Activated CD8-positive, alpha-beta T cell treated with anti-CD3 and anti-CD28 coated beads, Interleukin-2, amount 10 ng/mL, durations not matched to agents 7 days and 5 days (primary cell): ENCODE results near the gene MLLT1. TPM values are rescaled to one million over a fixed set of nuclear protein-coding genes. Genes with fewer than 3 reads are reported as not detected.

Experiments used
- ATAC-seq: fragments of 150-1000 bp; cut with Tn5 transposase; one replicate; pipeline ENCODE4 v1.10.0; 2021; ENCODE audit warnings: moderate library complexity
- CTCF ChIA-PET: fragments of 350-600 bp; sonication (Branson Sonifier 250); formaldehyde crosslinking; loops from one replicate; lab custom pipeline; 2021; ENCODE audit warnings: antibody characterized with exemption; lab: Charles Lee
- POLR2A ChIA-PET: fragments of 350-600 bp; sonication (Branson Sonifier 250); formaldehyde crosslinking; loops from one replicate; lab custom pipeline; 2021; ENCODE audit warnings: antibody characterized with exemption; lab: Charles Lee
- DNase-seq: peaks from one replicate; pipeline ENCODE4 v3.0.0-alpha.2; 2020
- H3K27ac Mint-ChIP-seq: one replicate; pipeline ENCODE4 v1.8.0; 2021; ENCODE audit warnings: mild to moderate bottlenecking, mixed read lengths
- H3K27me3 Mint-ChIP-seq: one replicate; pipeline ENCODE4 v1.8.0; 2021; ENCODE audit warnings: low read depth, mixed read lengths
- H3K36me3 Mint-ChIP-seq: one replicate; pipeline ENCODE4 v1.8.0; 2021; ENCODE audit warnings: low read depth, mixed read lengths
- H3K4me1 Mint-ChIP-seq: one replicate; pipeline ENCODE4 v1.8.0; 2021; ENCODE audit warnings: low read depth, mixed read lengths
- H3K4me3 Mint-ChIP-seq: one replicate; pipeline ENCODE4 v1.8.0; 2021; ENCODE audit warnings: mild to moderate bottlenecking, mixed read lengths
- H3K9me3 Mint-ChIP-seq: one replicate; pipeline ENCODE4 v1.8.0; 2022; ENCODE audit warnings: mixed read lengths; ENCODE audit not compliant: insufficient read depth
- total RNA-seq, 2 experiments: library from RNA; stranded (reverse); gene quantifications; one replicate each; pipeline ENCODE4 v1.2.3, GENCODE V29; 2021

MLLT1 gene
- total RNA-seq, 2 experiments from 2014 or later = 37.3 to 48.7 TPM

- H3K4me1 Mint-ChIP-seq = no peaks in the 10 kb centered on the region
- ATAC-seq (no peak), DNase-seq (no peak)
- no peak overlapping the region for H3K27ac Mint-ChIP-seq
- H3K27me3 Mint-ChIP-seq = no peaks in the 10 kb centered on the region
- peaks cover 5% of the 10 kb centered on the region for H3K36me3 Mint-ChIP-seq
- H3K9me3 Mint-ChIP-seq = no peaks in the 10 kb centered on the region
- H3K4me3 Mint-ChIP-seq = no peak overlapping the region
- CTCF ChIA-PET = no interaction called here
- POLR2A ChIA-PET = no interaction called here
These were observed 63.4 kb downstream of the MLLT1 start for GRCh38 chr19:6216236-6216995.

GRCh38 chr19:6215701-6216235 lies 64.0 kb downstream of the MLLT1 start:
- CTCF ChIA-PET = no interaction called here
- Mint-ChIP-seq H3K36me3 (peaks cover 5% of the 10 kb centered on the region), H3K4me3 (no peak overlapping the region), H3K4me1 (no peaks in the 10 kb centered on the region), H3K9me3 (no peaks in the 10 kb centered on the region), H3K27me3 (no peaks in the 10 kb centered on the region), H3K27ac (no peak overlapping the region)
- ATAC-seq (no peak), DNase-seq (no peak)
- POLR2A ChIA-PET = no interaction called here

GRCh38 chr19:6214881-6215541 lies 64.8 kb downstream of the MLLT1 start:
- CTCF ChIA-PET = no interaction called here
- Mint-ChIP-seq H3K27me3 (no peaks in the 10 kb centered on the region), H3K9me3 (no peaks in the 10 kb centered on the region), H3K36me3 (peaks cover 5% of the 10 kb centered on the region), H3K4me1 (no peaks in the 10 kb centered on the region), H3K4me3 (no peak overlapping the region), H3K27ac (no peak overlapping the region)
- DNase-seq (no peak), ATAC-seq (no peak)
- POLR2A ChIA-PET = no interaction called here

- CTCF ChIA-PET = interaction anchor here (0.7 kb wide), 1 partner anchor 88 kb away, joined by 3 read pairs; no protein-coding TSS in a partner anchor
These were observed 65.8 kb downstream of the MLLT1 start for GRCh38 chr19:6213696-6214641.

GRCh38 chr19:6213266-6213595 lies 66.5 kb downstream of the MLLT1 start:
- peaks cover 4% of the 10 kb centered on the region for H3K36me3 Mint-ChIP-seq
- no peaks in the 10 kb centered on the region for H3K4me1 Mint-ChIP-seq
- ATAC-seq = no peak
- no peak overlapping the region for H3K27ac Mint-ChIP-seq
- H3K4me3 Mint-ChIP-seq = no peak overlapping the region
- DNase-seq = no peak
- CTCF ChIA-PET = interaction anchor here (0.7 kb wide), 1 partner anchor 87 kb away, joined by 3 read pairs; no protein-coding TSS in a partner anchor
- H3K27me3 Mint-ChIP-seq = no peaks in the 10 kb centered on the region
- no peaks in the 10 kb centered on the region for H3K9me3 Mint-ChIP-seq
- POLR2A ChIA-PET = interaction anchor here (1.3 kb wide), 1 partner anchor 13 kb away, joined by 3 read pairs; no protein-coding TSS in a partner anchor

More at GRCh38 chr19:6213696-6214641, 65.8 kb downstream of the MLLT1 start:
- H3K27me3 Mint-ChIP-seq = no peaks in the 10 kb centered on the region
- H3K36me3 Mint-ChIP-seq = peaks cover 5% of the 10 kb centered on the region
- no peak overlapping the region for H3K27ac Mint-ChIP-seq
- DNase-seq (no peak), ATAC-seq (no peak)
- H3K9me3 Mint-ChIP-seq = no peaks in the 10 kb centered on the region
- H3K4me3 Mint-ChIP-seq = no peak overlapping the region
- POLR2A ChIA-PET = interaction anchor here (1.3 kb wide), 1 partner anchor 14 kb away, joined by 3 read pairs; no protein-coding TSS in a partner anchor
- H3K4me1 Mint-ChIP-seq = no peaks in the 10 kb centered on the region

GRCh38 chr19:6212403-6213265 lies 67.1 kb downstream of the MLLT1 start:
- Mint-ChIP-seq H3K27ac (no peak overlapping the region), H3K4me3 (no peak overlapping the region), H3K4me1 (no peaks in the 10 kb centered on the region), H3K27me3 (no peaks in the 10 kb centered on the region), H3K36me3 (peaks cover 4% of the 10 kb centered on the region), H3K9me3 (no peaks in the 10 kb centered on the region)
- no peak for DNase-seq
- ChIA-PET POLR2A (no interaction called here), CTCF (no interaction called here)
- ATAC-seq = no peak

GRCh38 chr19:6211632-6212402 lies 68.0 kb downstream of the MLLT1 start:
- no peaks in the 10 kb centered on the region for H3K9me3 Mint-ChIP-seq
- ATAC-seq (no peak), DNase-seq (no peak)
- no peak overlapping the region for H3K27ac Mint-ChIP-seq
- H3K36me3 Mint-ChIP-seq = peaks cover 4% of the 10 kb centered on the region
- no peak overlapping the region for H3K4me3 Mint-ChIP-seq
- H3K27me3 Mint-ChIP-seq = no peaks in the 10 kb centered on the region
- ChIA-PET POLR2A (no interaction called here), CTCF (no interaction called here)
- no peaks in the 10 kb centered on the region for H3K4me1 Mint-ChIP-seq

- no peaks in the 10 kb centered on the region for H3K4me1 Mint-ChIP-seq
- CTCF ChIA-PET = no interaction called here
- H3K9me3 Mint-ChIP-seq = no peaks in the 10 kb centered on the region
- DNase-seq = no peak
- no peak for ATAC-seq
- peaks cover 4% of the 10 kb centered on the region for H3K36me3 Mint-ChIP-seq
- no peak overlapping the region for H3K4me3 Mint-ChIP-seq
- H3K27ac Mint-ChIP-seq = no peak overlapping the region
- POLR2A ChIA-PET = no interaction called here
- H3K27me3 Mint-ChIP-seq = no peaks in the 10 kb centered on the region
These were observed 68.8 kb downstream of the MLLT1 start for GRCh38 chr19:6210721-6211600.

- ChIA-PET POLR2A (no interaction called here), CTCF (no interaction called here)
- H3K4me1 Mint-ChIP-seq = no peaks in the 10 kb centered on the region
- ATAC-seq (no peak), DNase-seq (no peak)
- peaks cover 4% of the 10 kb centered on the region for H3K36me3 Mint-ChIP-seq
- H3K9me3 Mint-ChIP-seq = no peaks in the 10 kb centered on the region
- no peaks in the 10 kb centered on the region for H3K27me3 Mint-ChIP-seq
- H3K27ac Mint-ChIP-seq = no peak overlapping the region
- H3K4me3 Mint-ChIP-seq = no peak overlapping the region
These were observed 69.7 kb downstream of the MLLT1 start for GRCh38 chr19:6210091-6210490.

- DNase-seq = no peak
- ChIA-PET CTCF (interaction anchor here (1.3 kb wide), 1 partner anchor 8 kb away, joined by 3 read pairs; no protein-coding TSS in a partner anchor), POLR2A (no interaction called here)
- Mint-ChIP-seq H3K4me1 (no peaks in the 10 kb centered on the region), H3K4me3 (no peak overlapping the region), H3K27me3 (no peaks in the 10 kb centered on the region), H3K9me3 (no peaks in the 10 kb centered on the region), H3K27ac (no peak overlapping the region), H3K36me3 (peaks cover 4% of the 10 kb centered on the region)
- ATAC-seq = no peak
These were observed 70.1 kb downstream of the MLLT1 start for GRCh38 chr19:6209680-6210079.
